Activated CD4-positive, alpha-beta T cell treated with anti-CD3 and anti-CD28 coated beads, Interleukin-2, Interleukin-4, amounts not matched to agents 100 ng/mL and 50 ng/mL, durations not matched to agents 16 hours and 8 hours (primary cell): Measurements from ENCODE around the gene CTSA.
A peak's percentile ranks its signal among the peaks of the same experiment; 100 is the strongest.
"Not testable (repeated sequence)": the region's sequence is repeated elsewhere in the genome, so short reads cannot be mapped to it uniquely, and the experiment has no call there.

Experiments
- DNase-seq: peaks from one replicate; pipeline ENCODE4 v3.0.0-alpha.2; 2020; ENCODE audit warnings: low spot score

CTSA gene

GRCh38 chr20:45918182-45918737 lies 27.1 kb downstream of the CTSA start:
- DNase-seq = no peak

- DNase-seq = no peak
These were observed 27.8 kb downstream of the CTSA start for GRCh38 chr20:45918779-45919537.

- no peak for DNase-seq
These were observed 28.6 kb downstream of the CTSA start for GRCh38 chr20:45919542-45920399.

- no peak for DNase-seq
These were observed 29.6 kb downstream of the CTSA start for GRCh38 chr20:45920462-45921336.

GRCh38 chr20:45921337-45922189 lies 30.4 kb downstream of the CTSA start:
- DNase-seq = no peak

GRCh38 chr20:45924391-45925261 lies 33.5 kb downstream of the CTSA start:
- DNase-seq = no peak

GRCh38 chr20:45925821-45926506 lies 34.8 kb downstream of the CTSA start:
- DNase-seq = no peak

GRCh38 chr20:45926731-45927070 lies 35.6 kb downstream of the CTSA start:
- no peak for DNase-seq

GRCh38 chr20:45927071-45927878 lies 36.1 kb downstream of the CTSA start:
- no peak for DNase-seq

GRCh38 chr20:45931680-45932079 lies 40.5 kb downstream of the CTSA start:
- DNase-seq = not testable (repeated sequence)

- peak; percentile 80 for DNase-seq
These were observed 42.3 kb downstream of the CTSA start for GRCh38 chr20:45933266-45934045.

- peak; percentile 57 for DNase-seq
These were observed 43.0 kb downstream of the CTSA start for GRCh38 chr20:45934046-45934585.

- peak; percentile 98 for DNase-seq
These were observed 43.7 kb downstream of the CTSA start, which contains the start of gene PCIF1 for GRCh38 chr20:45934586-45935415. Gene PCIF1, plus strand, starts transcription at chr20:45934683. Its CDS starts 4,317 bp downstream, at chr20:45939000.

GRCh38 chr20:45935416-45936046 lies 44.4 kb downstream of the CTSA start:
- DNase-seq = no peak

- peak; percentile 29 for DNase-seq
These were observed 46.6 kb downstream of the CTSA start for GRCh38 chr20:45937765-45938164.
